GM12892 (cell line): Measurements from ENCODE around the gene ATXN7L3.

Experiments used
- POLR2A ChIP-seq: IDR thresholded peaks from 2 replicates; pipeline ENCODE4 v1.6.1; 2011; ENCODE audit warnings: low read depth, low read length, control low read depth
- TAF1 ChIP-seq: IDR thresholded peaks from 2 replicates; pipeline ENCODE4 v1.6.1; 2011; ENCODE audit warnings: low read depth, mild to moderate bottlenecking, control low read depth, low read length, borderline replicate concordance

- TF ChIP-seq POLR2A (peak; percentile 33; the same call in 1 of the 2 replicates), TAF1 (no peak)
Observed at GRCh38 chr17:44213403-44214229, 13.9 kb upstream of the ATXN7L3 start.
